ENCODE data around the gene CREG1. TPM values are rescaled to one million over a fixed set of nuclear protein-coding genes. Genes with fewer than 3 reads are reported as not detected.

Gene CREG1
- polyA plus RNA-seq, 2 donors: 41.9 to 72.7 TPM

DNA sequence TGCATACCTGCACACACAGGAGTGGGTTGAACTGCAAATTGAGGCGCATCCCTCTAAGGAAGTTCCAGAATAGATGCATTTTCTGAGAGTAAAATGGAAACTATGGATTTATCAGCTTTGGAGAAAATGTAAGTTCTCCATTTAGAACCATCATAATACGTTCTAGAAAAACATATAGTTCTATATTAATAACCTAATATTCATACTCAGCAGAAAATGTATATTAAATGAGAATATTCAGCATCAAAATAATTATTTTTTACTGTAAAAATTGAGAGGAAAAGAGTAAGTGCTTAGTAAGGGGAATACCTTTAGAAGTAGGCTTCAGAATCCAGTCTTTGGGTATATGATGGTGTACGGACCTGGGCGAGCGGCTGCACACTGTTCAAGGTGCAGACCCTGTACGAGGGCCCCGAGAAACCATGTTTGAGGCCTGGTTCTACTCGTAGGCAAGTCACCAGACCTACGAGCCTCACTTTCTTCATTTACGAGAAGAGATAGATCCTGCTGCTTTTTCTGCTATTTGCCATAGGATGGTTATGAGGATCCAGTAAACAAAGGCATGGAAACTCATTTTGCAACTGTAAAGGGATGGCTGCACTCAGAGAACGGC lies 42.1 kb downstream of the CREG1 start:
- 86 to 88% methylated on average over 11 of the region's 11 CpGs for WGBS, 2 donors
- Histone ChIP-seq H3K36me3 (ENCODE audit: control insufficient read depth in 2 of 2, insufficient read depth in 2 of 2, low read length in 1 of 2) (no peaks in the 10 kb centered on the region), H3K4me1 (ENCODE audit: control insufficient read depth in 2 of 2, insufficient read depth in 2 of 2, low read length in 1 of 2) (peaks cover 3 to 6% of the 10 kb centered on the region in 2 donors), H3K27me3 (ENCODE audit: control insufficient read depth in 1 of 2, insufficient read depth in 2 of 2, low read length in 2 of 2) (no peaks in the 10 kb centered on the region), H3K4me3 (ENCODE audit: low read depth in 1 of 2, low read length in 2 of 2) (no peak overlapping the region), H3K27ac (ENCODE audit: low read depth in 2 of 2, low read length in 1 of 2) (no peak overlapping the region), H3K9me3 (ENCODE audit: control insufficient read depth in 2 of 2, insufficient read depth in 1 of 2, low read depth in 1 of 2, low read length in 1 of 2) (no peaks in the 10 kb centered on the region)

GRCh38 chr1:167510881-167511280 lies 42.7 kb downstream of the CREG1 start:
- Histone ChIP-seq H3K27me3 (ENCODE audit: control insufficient read depth in 1 of 2, insufficient read depth in 2 of 2, low read length in 2 of 2) (no peaks in the 10 kb centered on the region), H3K4me3 (ENCODE audit: low read depth in 1 of 2, low read length in 2 of 2) (no peak overlapping the region), H3K36me3 (ENCODE audit: control insufficient read depth in 2 of 2, insufficient read depth in 2 of 2, low read length in 1 of 2) (no peaks in the 10 kb centered on the region), H3K4me1 (ENCODE audit: control insufficient read depth in 2 of 2, insufficient read depth in 2 of 2, low read length in 1 of 2) (peaks cover 3 to 6% of the 10 kb centered on the region in 2 donors), H3K27ac (ENCODE audit: low read depth in 2 of 2, low read length in 1 of 2) (no peak overlapping the region), H3K9me3 (ENCODE audit: control insufficient read depth in 2 of 2, insufficient read depth in 1 of 2, low read depth in 1 of 2, low read length in 1 of 2) (no peaks in the 10 kb centered on the region)
- WGBS, 2 donors: 77 to 80% methylated on average over 4 of the region's 4 CpGs

DNA sequence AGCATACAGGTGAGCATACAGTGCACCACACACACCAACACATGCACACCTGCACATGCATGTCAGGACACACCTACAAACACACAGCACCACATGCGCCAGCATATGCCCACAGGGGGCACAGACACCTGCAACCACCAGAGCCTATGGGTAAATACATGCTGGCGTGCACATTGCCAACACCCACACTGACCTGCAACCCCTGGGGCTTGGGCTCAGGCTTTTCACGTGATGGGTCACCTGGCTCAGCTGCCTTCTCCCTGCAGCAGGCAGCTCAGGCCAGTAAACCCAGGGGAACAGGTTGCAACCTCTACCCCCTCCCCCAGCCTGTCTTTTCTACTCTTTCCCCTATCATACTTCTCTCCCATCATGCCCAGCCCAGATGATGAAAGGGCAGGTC lies 43.3 kb downstream of the CREG1 start:
- H3K27ac ChIP-seq (ENCODE audit: low read depth in 2 of 2, low read length in 1 of 2): no peak overlapping the region
- no peak overlapping the region for H3K4me3 ChIP-seq (ENCODE audit: low read depth in 1 of 2, low read length in 2 of 2)
- no peaks in the 10 kb centered on the region for H3K27me3 ChIP-seq (ENCODE audit: control insufficient read depth in 1 of 2, insufficient read depth in 2 of 2, low read length in 2 of 2)
- H3K36me3 ChIP-seq (ENCODE audit: control insufficient read depth in 2 of 2, insufficient read depth in 2 of 2, low read length in 1 of 2): no peaks in the 10 kb centered on the region
- peaks cover 3 to 6% of the 10 kb centered on the region in 2 donors for H3K4me1 ChIP-seq (ENCODE audit: control insufficient read depth in 2 of 2, insufficient read depth in 2 of 2, low read length in 1 of 2)
- H3K9me3 ChIP-seq (ENCODE audit: control insufficient read depth in 2 of 2, insufficient read depth in 1 of 2, low read depth in 1 of 2, low read length in 1 of 2): no peaks in the 10 kb centered on the region
- WGBS, 2 donors: 45 to 60% methylated on average over 3 of the region's 3 CpGs

GRCh38 chr1:167509587-167509986 lies 44.0 kb downstream of the CREG1 start:
- Histone ChIP-seq H3K27ac (ENCODE audit: low read depth in 2 of 2, low read length in 1 of 2) (no peak overlapping the region), H3K27me3 (ENCODE audit: control insufficient read depth in 1 of 2, insufficient read depth in 2 of 2, low read length in 2 of 2) (no peaks in the 10 kb centered on the region), H3K4me3 (ENCODE audit: low read depth in 1 of 2, low read length in 2 of 2) (no peak overlapping the region), H3K9me3 (ENCODE audit: control insufficient read depth in 2 of 2, insufficient read depth in 1 of 2, low read depth in 1 of 2, low read length in 1 of 2) (no peaks in the 10 kb centered on the region), H3K4me1 (ENCODE audit: control insufficient read depth in 2 of 2, insufficient read depth in 2 of 2, low read length in 1 of 2) (peaks cover 3 to 6% of the 10 kb centered on the region in 2 donors), H3K36me3 (ENCODE audit: control insufficient read depth in 2 of 2, insufficient read depth in 2 of 2, low read length in 1 of 2) (no peaks in the 10 kb centered on the region)
- 73 to 78% methylated on average over 8 of the region's 8 CpGs for WGBS, 2 donors

DNA sequence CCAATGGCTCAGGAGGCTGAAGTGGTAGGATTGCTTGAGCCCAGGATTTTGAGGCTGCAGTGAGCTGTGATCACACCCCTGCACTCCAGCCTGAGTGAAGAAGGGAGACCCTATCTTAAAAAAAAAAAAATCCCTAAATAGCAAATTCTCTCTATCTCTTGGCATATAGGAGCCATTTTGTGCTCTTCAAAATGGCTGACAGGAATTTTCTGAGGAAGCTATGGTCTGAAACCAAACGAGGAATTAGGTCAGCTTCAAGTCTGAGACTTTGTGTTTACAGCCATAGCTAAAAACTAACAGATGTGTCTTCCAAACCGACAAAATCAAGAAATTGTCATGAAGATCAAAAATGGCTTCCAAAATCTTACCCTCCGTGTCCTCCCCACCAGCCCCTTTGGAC lies 45.8 kb downstream of the CREG1 start:
- Histone ChIP-seq H3K27ac (ENCODE audit: low read depth in 2 of 2, low read length in 1 of 2) (no peak overlapping the region), H3K27me3 (ENCODE audit: control insufficient read depth in 1 of 2, insufficient read depth in 2 of 2, low read length in 2 of 2) (no peaks in the 10 kb centered on the region), H3K36me3 (ENCODE audit: control insufficient read depth in 2 of 2, insufficient read depth in 2 of 2, low read length in 1 of 2) (no peaks in the 10 kb centered on the region), H3K4me1 (ENCODE audit: control insufficient read depth in 2 of 2, insufficient read depth in 2 of 2, low read length in 1 of 2) (peaks cover 4 to 9% of the 10 kb centered on the region in 2 donors), H3K9me3 (ENCODE audit: control insufficient read depth in 2 of 2, insufficient read depth in 1 of 2, low read depth in 1 of 2, low read length in 1 of 2) (no peaks in the 10 kb centered on the region), H3K4me3 (ENCODE audit: low read depth in 1 of 2, low read length in 2 of 2) (no peak overlapping the region)
- 86 to 87% methylated on average over 3 of the region's 3 CpGs for WGBS, 2 donors

DNA sequence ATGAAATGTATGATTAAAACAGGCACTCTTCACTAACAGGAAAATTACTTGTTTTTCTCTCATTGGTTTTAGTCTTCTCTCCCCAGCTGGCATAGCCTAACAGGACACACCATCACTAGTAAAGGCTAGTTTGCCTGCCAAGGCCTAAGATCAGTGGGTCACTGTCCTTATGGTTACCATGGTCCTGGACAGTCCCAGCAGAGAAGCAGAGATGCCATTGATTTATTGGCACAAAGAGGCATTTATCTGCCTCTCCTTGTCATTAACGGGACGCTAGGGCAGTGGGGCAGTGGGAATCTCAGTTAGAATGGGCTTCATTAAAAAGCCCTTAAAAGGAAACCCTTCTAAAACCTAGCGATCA lies 49.1 kb downstream of the CREG1 start:
- Histone ChIP-seq H3K4me1 (ENCODE audit: control insufficient read depth in 2 of 2, insufficient read depth in 2 of 2, low read length in 1 of 2) (peaks cover 2 to 3% of the 10 kb centered on the region in 2 donors), H3K27me3 (ENCODE audit: control insufficient read depth in 1 of 2, insufficient read depth in 2 of 2, low read length in 2 of 2) (no peaks in the 10 kb centered on the region), H3K27ac (ENCODE audit: low read depth in 2 of 2, low read length in 1 of 2) (no peak overlapping the region), H3K9me3 (ENCODE audit: control insufficient read depth in 2 of 2, insufficient read depth in 1 of 2, low read depth in 1 of 2, low read length in 1 of 2) (no peaks in the 10 kb centered on the region), H3K36me3 (ENCODE audit: control insufficient read depth in 2 of 2, insufficient read depth in 2 of 2, low read length in 1 of 2) (no peaks in the 10 kb centered on the region), H3K4me3 (ENCODE audit: low read depth in 1 of 2, low read length in 2 of 2) (no peak overlapping the region)
- 82 to 88% methylated on average over 3 of the region's 3 CpGs for WGBS, 2 donors

GRCh38 chr1:167503626-167504466 lies 49.7 kb downstream of the CREG1 start:
- Histone ChIP-seq H3K27ac (ENCODE audit: low read depth in 2 of 2, low read length in 1 of 2) (no peak overlapping the region), H3K36me3 (ENCODE audit: control insufficient read depth in 2 of 2, insufficient read depth in 2 of 2, low read length in 1 of 2) (no peaks in the 10 kb centered on the region), H3K27me3 (ENCODE audit: control insufficient read depth in 1 of 2, insufficient read depth in 2 of 2, low read length in 2 of 2) (no peaks in the 10 kb centered on the region), H3K4me1 (ENCODE audit: control insufficient read depth in 2 of 2, insufficient read depth in 2 of 2, low read length in 1 of 2) (peaks cover 2 to 3% of the 10 kb centered on the region in 2 donors), H3K4me3 (ENCODE audit: low read depth in 1 of 2, low read length in 2 of 2) (no peak overlapping the region), H3K9me3 (ENCODE audit: control insufficient read depth in 2 of 2, insufficient read depth in 1 of 2, low read depth in 1 of 2, low read length in 1 of 2) (no peaks in the 10 kb centered on the region)
- WGBS, 2 donors: 69 to 72% methylated on average over 14 of the region's 14 CpGs

- Histone ChIP-seq H3K4me3 (ENCODE audit: low read depth in 1 of 2, low read length in 2 of 2) (no peak overlapping the region), H3K27me3 (ENCODE audit: control insufficient read depth in 1 of 2, insufficient read depth in 2 of 2, low read length in 2 of 2) (no peaks in the 10 kb centered on the region), H3K9me3 (ENCODE audit: control insufficient read depth in 2 of 2, insufficient read depth in 1 of 2, low read depth in 1 of 2, low read length in 1 of 2) (no peaks in the 10 kb centered on the region), H3K4me1 (ENCODE audit: control insufficient read depth in 2 of 2, insufficient read depth in 2 of 2, low read length in 1 of 2) (peaks cover 2 to 3% of the 10 kb centered on the region in 2 donors), H3K36me3 (ENCODE audit: control insufficient read depth in 2 of 2, insufficient read depth in 2 of 2, low read length in 1 of 2) (no peaks in the 10 kb centered on the region), H3K27ac (ENCODE audit: low read depth in 2 of 2, low read length in 1 of 2) (no peak overlapping the region)
- WGBS, 2 donors: 45 to 59% methylated on average over 4 of the region's 4 CpGs
These were observed 50.7 kb downstream of the CREG1 start for GRCh38 chr1:167502719-167503462.

DNA sequence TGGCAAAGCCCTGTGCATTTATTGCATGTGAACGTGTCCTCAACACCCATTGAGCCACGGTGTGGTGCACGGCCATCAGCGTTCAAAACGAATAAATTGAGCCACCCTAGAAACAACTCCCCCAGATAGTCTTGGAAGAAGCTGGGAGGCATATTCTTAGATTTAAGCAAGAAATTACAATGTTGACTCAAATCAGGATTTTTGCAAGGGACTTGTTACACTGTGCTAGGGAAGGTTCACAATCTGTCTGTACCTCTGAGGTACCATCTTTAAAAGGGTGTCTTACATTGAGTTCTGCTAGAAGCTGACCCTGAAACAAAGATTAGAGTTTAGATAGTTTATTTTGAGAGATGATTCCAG lies 51.4 kb downstream of the CREG1 start:
- 77 to 87% methylated on average over 5 of the region's 5 CpGs for WGBS, 2 donors
- Histone ChIP-seq H3K27me3 (ENCODE audit: control insufficient read depth in 1 of 2, insufficient read depth in 2 of 2, low read length in 2 of 2) (no peaks in the 10 kb centered on the region), H3K4me1 (ENCODE audit: control insufficient read depth in 2 of 2, insufficient read depth in 2 of 2, low read length in 1 of 2) (peaks cover 2 to 3% of the 10 kb centered on the region in 2 donors), H3K36me3 (ENCODE audit: control insufficient read depth in 2 of 2, insufficient read depth in 2 of 2, low read length in 1 of 2) (no peaks in the 10 kb centered on the region), H3K27ac (ENCODE audit: low read depth in 2 of 2, low read length in 1 of 2) (no peak overlapping the region), H3K9me3 (ENCODE audit: control insufficient read depth in 2 of 2, insufficient read depth in 1 of 2, low read depth in 1 of 2, low read length in 1 of 2) (no peaks in the 10 kb centered on the region), H3K4me3 (ENCODE audit: low read depth in 1 of 2, low read length in 2 of 2) (no peak overlapping the region)

Measured in esophagus (tissue), 2 donors.